RWPE2 (cell line): ENCODE data around the gene CHST1.

Experiments used
- ATAC-seq: fragments of 200-7000 bp; cut with Tn5 transposase; 3 replicates; pipeline ENCODE4 v1.9.1; 2021; ENCODE audit warnings: low read depth
- DNase-seq: peaks from one replicate; pipeline ENCODE4 v3.0.0-alpha.2; 2020; ENCODE audit warnings: low spot score
- H3K27ac ChIP-seq: fragments of 450-650 bp; 2 replicates; pipeline ENCODE4 v1.5.1; 2017; ENCODE audit warnings: mild to moderate bottlenecking; ENCODE audit not compliant: poor library complexity, severe bottlenecking
- H3K27me3 ChIP-seq: fragments of 250-450 bp; sonication (Bioruptor Pico); 2 replicates; pipeline ENCODE4 v1.5.1; 2021; ENCODE audit warnings: mild to moderate bottlenecking, moderate library complexity; ENCODE audit not compliant: insufficient read depth, poor library complexity, severe bottlenecking
- H3K36me3 ChIP-seq: fragments of 250-450 bp; sonication (Bioruptor Pico); 2 replicates; pipeline ENCODE4 v1.5.1; 2020; ENCODE audit warnings: low read depth, mild to moderate bottlenecking, moderate library complexity
- H3K4me1 ChIP-seq: fragments of 250-450 bp; sonication (Bioruptor Pico); 2 replicates; pipeline ENCODE4 v1.5.1; 2021; ENCODE audit warnings: mild to moderate bottlenecking, moderate library complexity; ENCODE audit not compliant: insufficient read depth, poor library complexity, severe bottlenecking
- H3K4me3 ChIP-seq: fragments of 250-450 bp; sonication (Bioruptor Pico); 2 replicates; pipeline ENCODE4 v1.5.1; 2021; ENCODE audit warnings: mild to moderate bottlenecking, moderate library complexity; ENCODE audit not compliant: severe bottlenecking
- H3K9me3 ChIP-seq: fragments of 250-450 bp; sonication (Bioruptor Pico); 2 replicates; pipeline ENCODE4 v1.5.1; 2021; ENCODE audit warnings: mild to moderate bottlenecking, moderate library complexity; ENCODE audit not compliant: severe bottlenecking
- TF ChIP-seq, protein P1 (sequence below): fragments of 450-650 bp; IDR thresholded peaks from one replicate; pipeline ENCODE4 v1.5.1; 2017; ENCODE audit warnings: mild to moderate bottlenecking, moderate library complexity; ENCODE audit not compliant: poor library complexity, severe bottlenecking

Gene CHST1

DNA sequence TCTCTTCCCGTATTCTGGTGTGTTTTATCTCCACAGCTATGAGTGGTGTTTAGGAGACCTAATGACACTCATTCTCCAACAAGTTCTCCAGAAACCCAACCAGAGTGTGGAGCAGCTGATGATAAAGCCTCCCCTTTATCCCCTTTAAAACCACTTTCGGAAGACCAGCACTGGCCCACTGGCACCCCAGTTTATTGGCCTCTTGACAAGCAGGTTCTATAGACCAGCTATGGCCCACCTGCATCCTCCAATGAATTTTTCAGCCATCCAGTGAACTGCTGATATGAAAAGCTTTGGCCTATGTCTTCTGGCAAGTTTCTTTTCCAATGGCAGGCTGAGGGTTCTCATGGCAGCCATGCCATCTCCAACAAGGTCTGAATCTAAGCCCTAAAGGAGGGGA is 27.4 kb downstream of the CHST1 start:
- Histone ChIP-seq H3K9me3 (no peaks in the 10 kb centered on the region), H3K4me3 (no peak overlapping the region), H3K27me3 (peaks cover 3% of the 10 kb centered on the region), H3K27ac (no peak overlapping the region), H3K36me3 (no peaks in the 10 kb centered on the region), H3K4me1 (no peaks in the 10 kb centered on the region)
- TF ChIP-seq, protein P1, sequence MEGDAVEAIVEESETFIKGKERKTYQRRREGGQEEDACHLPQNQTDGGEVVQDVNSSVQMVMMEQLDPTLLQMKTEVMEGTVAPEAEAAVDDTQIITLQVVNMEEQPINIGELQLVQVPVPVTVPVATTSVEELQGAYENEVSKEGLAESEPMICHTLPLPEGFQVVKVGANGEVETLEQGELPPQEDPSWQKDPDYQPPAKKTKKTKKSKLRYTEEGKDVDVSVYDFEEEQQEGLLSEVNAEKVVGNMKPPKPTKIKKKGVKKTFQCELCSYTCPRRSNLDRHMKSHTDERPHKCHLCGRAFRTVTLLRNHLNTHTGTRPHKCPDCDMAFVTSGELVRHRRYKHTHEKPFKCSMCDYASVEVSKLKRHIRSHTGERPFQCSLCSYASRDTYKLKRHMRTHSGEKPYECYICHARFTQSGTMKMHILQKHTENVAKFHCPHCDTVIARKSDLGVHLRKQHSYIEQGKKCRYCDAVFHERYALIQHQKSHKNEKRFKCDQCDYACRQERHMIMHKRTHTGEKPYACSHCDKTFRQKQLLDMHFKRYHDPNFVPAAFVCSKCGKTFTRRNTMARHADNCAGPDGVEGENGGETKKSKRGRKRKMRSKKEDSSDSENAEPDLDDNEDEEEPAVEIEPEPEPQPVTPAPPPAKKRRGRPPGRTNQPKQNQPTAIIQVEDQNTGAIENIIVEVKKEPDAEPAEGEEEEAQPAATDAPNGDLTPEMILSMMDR, result no peak
- ATAC-seq (no peak), DNase-seq (no peak)

DNA sequence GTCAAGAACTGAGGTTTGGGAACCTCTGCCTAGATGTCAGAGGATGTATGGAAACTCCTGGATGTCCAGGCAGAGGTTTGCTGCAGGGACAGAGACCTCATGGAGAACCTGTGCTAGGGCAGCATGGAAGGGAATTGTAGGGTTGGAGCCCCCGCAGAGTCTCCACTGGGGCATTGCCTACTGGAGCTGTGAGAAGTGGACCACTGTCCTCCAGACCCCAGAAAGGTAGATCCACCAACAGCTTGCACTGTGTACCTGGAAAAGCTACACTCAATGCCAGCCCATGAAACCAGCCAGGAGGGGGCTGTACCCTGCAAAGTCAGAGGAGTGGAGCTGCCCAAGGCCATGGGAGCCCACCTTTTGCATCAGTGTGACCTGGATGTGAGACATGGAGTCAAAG is 29.5 kb downstream of the CHST1 start:
- no peak for DNase-seq
- ATAC-seq, result no peak
- Histone ChIP-seq H3K9me3 (no peaks in the 10 kb centered on the region), H3K27me3 (peaks cover 3% of the 10 kb centered on the region), H3K36me3 (no peaks in the 10 kb centered on the region), H3K27ac (no peak overlapping the region), H3K4me3 (no peak overlapping the region), H3K4me1 (no peaks in the 10 kb centered on the region)
- TF ChIP-seq, protein P1, result no peak

DNA sequence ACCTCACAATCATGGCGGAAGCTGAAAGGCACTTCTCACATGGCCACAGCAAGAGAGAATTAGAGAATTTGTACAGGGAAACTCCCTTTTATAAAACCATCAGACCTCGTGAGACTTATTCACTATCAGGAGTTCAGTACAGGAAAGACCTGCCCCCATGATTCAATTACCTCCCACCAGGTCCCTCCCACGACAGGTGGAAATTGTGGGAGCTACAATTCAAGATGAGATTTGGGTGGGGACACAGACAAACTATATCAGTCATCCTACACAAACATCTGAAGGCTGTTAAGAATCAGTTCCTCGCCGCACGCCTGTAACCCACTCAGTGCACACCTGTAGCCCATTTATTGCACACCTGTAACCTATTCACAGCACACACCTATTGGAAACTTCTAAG is 39.8 kb downstream of the CHST1 start:
- Histone ChIP-seq H3K9me3 (no peaks in the 10 kb centered on the region), H3K4me1 (no peaks in the 10 kb centered on the region), H3K36me3 (no peaks in the 10 kb centered on the region), H3K4me3 (no peak overlapping the region), H3K27ac (no peak overlapping the region), H3K27me3 (no peaks in the 10 kb centered on the region)
- TF ChIP-seq, protein P1, result no peak
- ATAC-seq (no peak), DNase-seq (no peak)

DNA sequence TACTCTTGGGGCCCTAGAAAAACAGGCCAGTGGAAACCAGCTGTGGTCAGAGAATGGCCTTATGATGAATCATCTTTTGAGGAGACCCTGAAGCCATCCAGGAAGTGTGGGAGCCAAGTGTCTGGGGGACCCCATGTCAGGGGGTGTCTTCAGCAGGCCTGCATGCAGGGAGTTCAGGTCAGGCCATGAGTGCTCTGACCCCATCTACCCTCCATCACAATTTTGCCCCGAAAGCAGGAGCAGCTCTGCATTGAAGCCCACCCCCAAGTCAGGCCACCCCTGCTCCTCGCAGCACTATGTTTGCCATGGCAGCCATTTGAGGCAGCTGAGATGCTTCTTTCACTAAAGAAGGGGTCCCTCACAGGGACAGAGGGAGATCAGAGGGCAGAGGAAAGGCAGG is 41.3 kb downstream of the CHST1 start:
- H3K36me3 ChIP-seq, result no peaks in the 10 kb centered on the region
- DNase-seq, result no peak
- H3K27ac ChIP-seq, result no peak overlapping the region
- peaks cover 3% of the 10 kb centered on the region for H3K27me3 ChIP-seq
- ATAC-seq, result no peak
- no peaks in the 10 kb centered on the region for H3K4me1 ChIP-seq
- H3K9me3 ChIP-seq, result no peaks in the 10 kb centered on the region
- no peak overlapping the region for H3K4me3 ChIP-seq
- TF ChIP-seq, protein P1, result no peak

DNA sequence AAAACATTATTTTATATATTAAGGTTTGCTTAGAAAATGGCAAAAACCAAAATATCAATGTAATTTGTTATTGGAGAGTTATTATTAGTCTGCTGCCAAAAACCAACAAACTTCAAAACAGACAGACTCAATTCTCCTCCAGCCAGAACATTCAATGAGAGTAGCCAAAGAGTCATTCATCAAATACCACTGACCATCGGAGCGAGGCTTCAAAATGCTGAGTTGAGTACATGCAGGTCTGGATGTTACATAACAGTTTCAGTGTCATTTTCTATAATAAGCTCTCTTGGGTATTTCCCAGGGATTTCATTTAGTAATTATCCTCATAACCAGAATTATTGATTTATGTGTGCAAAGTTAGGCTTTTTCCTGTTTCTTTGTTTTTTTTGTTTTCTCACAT is 42.6 kb downstream of the CHST1 start:
- no peak overlapping the region for H3K4me3 ChIP-seq
- no peaks in the 10 kb centered on the region for H3K9me3 ChIP-seq
- peaks cover 3% of the 10 kb centered on the region for H3K27me3 ChIP-seq
- H3K36me3 ChIP-seq, result no peaks in the 10 kb centered on the region
- TF ChIP-seq, protein P1, result no peak
- H3K4me1 ChIP-seq, result no peaks in the 10 kb centered on the region
- no peak for ATAC-seq
- no peak overlapping the region for H3K27ac ChIP-seq
- DNase-seq, result no peak
